GM12878 (cell line): ENCODE data around the gene ULK4. TPM values are rescaled to one million over a fixed set of nuclear protein-coding genes. Genes with fewer than 3 reads are reported as not detected.

ENCODE experiments used
- CUX1 ChIP-seq: IDR thresholded peaks from 2 replicates; pipeline ENCODE4 v1.6.1; 2012; ENCODE audit warnings: improper control_type of control experiment, low read depth, low read length; ENCODE audit not compliant: insufficient replicate concordance
- NFYB ChIP-seq: IDR thresholded peaks from 2 replicates; pipeline ENCODE4 v1.6.1; 2011; ENCODE audit warnings: low read depth, mild to moderate bottlenecking, low read length, improper control_type of control experiment, moderate library complexity; ENCODE audit not compliant: insufficient read depth
- polyA plus RNA-seq, 11 experiments: library from polyadenylated mRNA; depleted of rRNA in 4 of 11; unstranded in 6 of 11; stranded (reverse) in 5 of 11; fragments of >200 nt; fragmentation: Nextera tagmentation in 4 of 11; fragmentation: Illumina TruSeq in 1 of 11; extraction: Ambion mirVana in 4 of 11; extraction: Trizol in 1 of 11; gene quantifications; 1 replicate in 1 of 11; 2 replicates in 10 of 11; pipeline versions ENCODE4 v1.2.1 to v1.2.3, GENCODE V29; 2011 to 2016; ENCODE audit warnings: inconsistent platforms in 2 of 11, missing spikeins in 2 of 11, low read depth in 1 of 11
- total RNA-seq, 4 experiments: library from RNA; depleted of rRNA in 3 of 4; stranded (reverse); fragments of >200 nt in 3 of 4; fragmentation: Illumina TruSeq in 1 of 4; extraction: Trizol in 1 of 4; gene quantifications; 2 replicates each; pipeline versions ENCODE4 v1.2.1 to v1.2.3, GENCODE V29; 2013 to 2021
- TF ChIP-seq, protein P1 (sequence below): fragments of 150-350 bp; IDR thresholded peaks from 2 replicates; pipeline ENCODE4 v1.6.1; 2016; ENCODE audit warnings: low read depth, low read length
- TF ChIP-seq, protein P2 (sequence below): IDR thresholded peaks from 2 replicates; pipeline ENCODE4 v1.6.1; 2011; ENCODE audit warnings: mild to moderate bottlenecking, low read depth, low read length, moderate library complexity; ENCODE audit not compliant: insufficient replicate concordance

ULK4 gene
- total and polyA plus RNA-seq, 10 of the 15 experiments (the other 5 are each of a cell fraction or from before 2014, with no cell fraction given) = 3.5 to 7.6 (median 6.3) TPM

GRCh38 chr3:41323467-41324155 lies 638.3 kb downstream of the ULK4 start (continued):
- TF ChIP-seq, protein P1, sequence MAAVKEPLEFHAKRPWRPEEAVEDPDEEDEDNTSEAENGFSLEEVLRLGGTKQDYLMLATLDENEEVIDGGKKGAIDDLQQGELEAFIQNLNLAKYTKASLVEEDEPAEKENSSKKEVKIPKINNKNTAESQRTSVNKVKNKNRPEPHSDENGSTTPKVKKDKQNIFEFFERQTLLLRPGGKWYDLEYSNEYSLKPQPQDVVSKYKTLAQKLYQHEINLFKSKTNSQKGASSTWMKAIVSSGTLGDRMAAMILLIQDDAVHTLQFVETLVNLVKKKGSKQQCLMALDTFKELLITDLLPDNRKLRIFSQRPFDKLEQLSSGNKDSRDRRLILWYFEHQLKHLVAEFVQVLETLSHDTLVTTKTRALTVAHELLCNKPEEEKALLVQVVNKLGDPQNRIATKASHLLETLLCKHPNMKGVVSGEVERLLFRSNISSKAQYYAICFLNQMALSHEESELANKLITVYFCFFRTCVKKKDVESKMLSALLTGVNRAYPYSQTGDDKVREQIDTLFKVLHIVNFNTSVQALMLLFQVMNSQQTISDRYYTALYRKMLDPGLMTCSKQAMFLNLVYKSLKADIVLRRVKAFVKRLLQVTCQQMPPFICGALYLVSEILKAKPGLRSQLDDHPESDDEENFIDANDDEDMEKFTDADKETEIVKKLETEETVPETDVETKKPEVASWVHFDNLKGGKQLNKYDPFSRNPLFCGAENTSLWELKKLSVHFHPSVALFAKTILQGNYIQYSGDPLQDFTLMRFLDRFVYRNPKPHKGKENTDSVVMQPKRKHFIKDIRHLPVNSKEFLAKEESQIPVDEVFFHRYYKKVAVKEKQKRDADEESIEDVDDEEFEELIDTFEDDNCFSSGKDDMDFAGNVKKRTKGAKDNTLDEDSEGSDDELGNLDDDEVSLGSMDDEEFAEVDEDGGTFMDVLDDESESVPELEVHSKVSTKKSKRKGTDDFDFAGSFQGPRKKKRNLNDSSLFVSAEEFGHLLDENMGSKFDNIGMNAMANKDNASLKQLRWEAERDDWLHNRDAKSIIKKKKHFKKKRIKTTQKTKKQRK = no peak
- TF ChIP-seq CUX1 = no peak
- no peak for TF ChIP-seq NFYB
- TF ChIP-seq, protein P2, sequence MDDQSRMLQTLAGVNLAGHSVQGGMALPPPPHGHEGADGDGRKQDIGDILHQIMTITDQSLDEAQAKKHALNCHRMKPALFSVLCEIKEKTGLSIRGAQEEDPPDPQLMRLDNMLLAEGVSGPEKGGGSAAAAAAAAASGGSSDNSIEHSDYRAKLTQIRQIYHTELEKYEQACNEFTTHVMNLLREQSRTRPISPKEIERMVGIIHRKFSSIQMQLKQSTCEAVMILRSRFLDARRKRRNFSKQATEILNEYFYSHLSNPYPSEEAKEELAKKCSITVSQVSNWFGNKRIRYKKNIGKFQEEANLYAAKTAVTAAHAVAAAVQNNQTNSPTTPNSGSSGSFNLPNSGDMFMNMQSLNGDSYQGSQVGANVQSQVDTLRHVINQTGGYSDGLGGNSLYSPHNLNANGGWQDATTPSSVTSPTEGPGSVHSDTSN = no peak
